B cell (primary cell): ENCODE data around the gene PGR. TPM values are rescaled to one million over a fixed set of nuclear protein-coding genes. Genes with fewer than 3 reads are reported as not detected.

Experiments used
- ATAC-seq: fragments of 200-7000 bp; cut with Tn5 transposase; one replicate; pipeline ENCODE4 v1.10.0; 2021; ENCODE audit warnings: low read depth, mild to moderate bottlenecking, moderate number of reproducible peaks, moderate library complexity
- CTCF ChIA-PET: fragments of 350-600 bp; sonication (Branson Sonifier 250); formaldehyde crosslinking; loops from one replicate; lab custom pipeline; 2021; ENCODE audit warnings: antibody characterized with exemption, inconsistent platforms; lab: Charles Lee
- POLR2A ChIA-PET: fragments of 350-600 bp; sonication (Branson Sonifier 250); formaldehyde crosslinking; loops from one replicate; lab custom pipeline; 2021; ENCODE audit warnings: antibody characterized with exemption; lab: Charles Lee
- DNase-seq: peaks from one replicate; pipeline ENCODE4 v3.0.0; 2013
- H2AFZ ChIP-seq: 2 replicates; pipeline ENCODE4 v1.6.1; 2012; ENCODE audit warnings: mild to moderate bottlenecking, low read depth, low read length; ENCODE audit not compliant: insufficient read depth, poor library complexity, severe bottlenecking
- H3K27ac ChIP-seq, 2 donors: 1 replicate in 1 of 2; 2 replicates in 1 of 2; pipeline ENCODE4 v1.5.1; 2012 to 2013; ENCODE audit warnings: low read length in 2 of 2, mild to moderate bottlenecking in 2 of 2, moderate library complexity in 1 of 2
- H3K27me3 ChIP-seq, 4 experiments: fragments of 200-600 bp in 1 of 4; sonication (generic) in 1 of 4; replicated peaks in 1 of 4; 1 replicate in 2 of 4; 2 replicates in 2 of 4; pipeline versions ENCODE4 v1.6.1 to v1.7.0; 2013 to 2016; ENCODE audit warnings: low read length in 3 of 4, mild to moderate bottlenecking in 2 of 4, mixed read lengths in 1 of 4, moderate library complexity in 1 of 4; ENCODE audit not compliant: insufficient read depth in 4 of 4, control insufficient read depth in 3 of 4; ENCODE audit errors: control extremely low read depth in 1 of 4
- H3K36me3 ChIP-seq, 2 experiments: replicated peaks in 1 of 2; 1 replicate in 1 of 2; 2 replicates in 1 of 2; pipeline versions ENCODE4 v1.6.1 to v1.7.1; 2013; ENCODE audit warnings: low read length in 1 of 2; ENCODE audit not compliant: insufficient read depth in 2 of 2, control insufficient read depth in 1 of 2; ENCODE audit errors: control extremely low read depth in 1 of 2, extremely low read depth in 1 of 2
- H3K4me1 ChIP-seq, 2 donors: fragments of 200-600 bp in 1 of 2; sonication (generic) in 1 of 2; 1 replicate in 1 of 2; 2 replicates in 1 of 2; pipeline versions ENCODE4 v1.5.1 to v1.6.1; 2013 to 2017; ENCODE audit warnings: low read length in 2 of 2; ENCODE audit not compliant: control insufficient read depth in 2 of 2, insufficient read depth in 2 of 2
- H3K4me2 ChIP-seq: replicated peaks from 2 replicates; pipeline ENCODE3; 2012; ENCODE audit warnings: mild to moderate bottlenecking, low read depth, low read length; ENCODE audit not compliant: poor library complexity, severe bottlenecking
- H3K4me3 ChIP-seq, 5 experiments: fragments of 200-600 bp in 1 of 5; sonication (generic) in 1 of 5; 1 replicate in 3 of 5; 2 replicates in 2 of 5; pipeline versions ENCODE4 v1.5.1 to v1.7.0; 2011 to 2016; ENCODE audit warnings: low read length in 4 of 5, mild to moderate bottlenecking in 4 of 5, low read depth in 2 of 5, control low read depth in 1 of 5, moderate library complexity in 1 of 5; ENCODE audit not compliant: insufficient read depth in 1 of 5; ENCODE audit errors: control extremely low read depth in 1 of 5, extremely low read depth in 1 of 5
- H3K79me2 ChIP-seq: fragments of 200-600 bp; sonication (generic); one replicate; pipeline ENCODE4 v1.6.0; 2016; ENCODE audit warnings: low read length; ENCODE audit not compliant: control insufficient read depth, insufficient read depth
- H3K9ac ChIP-seq: fragments of 200-600 bp; sonication (generic); 2 replicates; pipeline ENCODE4 v1.6.1; 2017; ENCODE audit warnings: mild to moderate bottlenecking, low read length, moderate library complexity
- H3K9me3 ChIP-seq, 3 donors: one replicate each; pipeline versions ENCODE4 v1.6.1 to v1.7.1; 2013; ENCODE audit warnings: low read length in 2 of 3; ENCODE audit not compliant: control insufficient read depth in 2 of 3, insufficient read depth in 1 of 3; ENCODE audit errors: control extremely low read depth in 1 of 3
- H4K20me1 ChIP-seq: 2 replicates; pipeline ENCODE4 v1.6.0; 2012; ENCODE audit warnings: mild to moderate bottlenecking, low read length; ENCODE audit not compliant: insufficient read depth, control insufficient read depth, poor library complexity, severe bottlenecking
- H3K27ac Mint-ChIP-seq: one replicate; pipeline ENCODE4 v1.8.0; 2021; ENCODE audit warnings: mixed read lengths
- H3K27me3 Mint-ChIP-seq: one replicate; pipeline ENCODE4 v1.8.0; 2021; ENCODE audit warnings: mixed read lengths
- H3K4me1 Mint-ChIP-seq: one replicate; pipeline ENCODE4 v1.8.0; 2021; ENCODE audit warnings: mixed read lengths
- H3K4me3 Mint-ChIP-seq: one replicate; pipeline ENCODE4 v1.8.0; 2021; ENCODE audit warnings: mixed read lengths
- H3K9me3 Mint-ChIP-seq: one replicate; pipeline ENCODE4 v1.8.0; 2022; ENCODE audit warnings: mixed read lengths; ENCODE audit not compliant: insufficient read depth
- EZH2 ChIP-seq: IDR thresholded peaks from 2 replicates; pipeline ENCODE4 v1.6.1; 2012; ENCODE audit warnings: borderline replicate concordance, low read depth, mild to moderate bottlenecking, moderate library complexity, low read length; ENCODE audit not compliant: insufficient read depth, poor library complexity, severe bottlenecking
- WGBS: methylation state at CpG from one replicate; pipeline ENCODE4 v1.1.5; 2013; ENCODE audit warnings: missing lambda C conversion rate; ENCODE audit not compliant: insufficient coverage; 5-methylcytosine and 5-hydroxymethylcytosine counted together
- intact Hi-C: fragments of 100-400 bp; cut with micrococcal nuclease; formaldehyde crosslinking; loops from one replicate; pipeline ENCODE4 v1.10.0; 2022
- polyA plus RNA-seq: library from polyadenylated mRNA; depleted of rRNA; stranded (reverse); fragments of >200 nt; gene quantifications from 2 replicates; pipeline ENCODE4 v1.2.3, GENCODE V29; 2012
- total RNA-seq, 2 donors: library from RNA; stranded (reverse); fragments of 120-200 nt in 1 of 2; gene quantifications; 1 replicate in 1 of 2; 2 replicates in 1 of 2; pipeline versions ENCODE4 v1.2.3 to v1.2.4, GENCODE V29; 2013 to 2022
- TF ChIP-seq, protein P1 (sequence below): fragments of 200-600 bp; IDR thresholded peaks from one replicate; pipeline ENCODE4 v1.8.0; 2022; ENCODE audit warnings: antibody characterized with exemption, mild to moderate bottlenecking

Gene PGR
- total and polyA plus RNA-seq, 2 donors (not counting 1 experiment from before 2014, with no cell fraction given), result not detected

DNA sequence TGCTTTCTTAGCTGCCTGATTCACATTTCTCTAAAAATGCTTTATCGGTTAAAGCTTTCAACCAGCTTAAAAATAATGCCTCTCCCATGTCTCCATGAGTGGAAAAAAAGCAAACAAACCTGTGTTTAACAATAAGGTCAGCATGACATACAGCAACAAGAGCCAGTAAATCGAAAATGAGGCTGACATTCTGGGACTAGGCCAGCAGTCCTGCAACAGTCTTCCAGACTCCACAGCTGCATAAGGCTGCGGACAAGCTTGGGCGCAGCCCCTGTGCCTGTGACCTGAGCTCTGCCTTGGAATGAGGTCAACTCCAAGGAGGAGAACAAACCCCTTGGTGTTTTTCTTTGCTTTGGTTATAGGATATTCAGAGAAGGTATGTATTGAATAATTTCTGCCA lies 95.5 kb downstream of the PGR start:
- H3K79me2 ChIP-seq, result no peaks in the 10 kb centered on the region
- no peak overlapping the region for H3K4me3 ChIP-seq
- intact Hi-C loops, result no loop called here
- ATAC-seq, result no peak
- H3K4me1 Mint-ChIP-seq, result peaks cover 5% of the 10 kb centered on the region
- H3K4me2 ChIP-seq, result no peak overlapping the region
- no peaks in the 10 kb centered on the region for H3K9me3 ChIP-seq
- H3K4me1 ChIP-seq, result peaks cover 8% of the 10 kb centered on the region in 2 donors
- no peaks in the 10 kb centered on the region for H4K20me1 ChIP-seq
- WGBS, result 83% methylated on average over 1 of the region's 4 CpGs
- H3K36me3 ChIP-seq, result no peaks in the 10 kb centered on the region
- no peak for DNase-seq
- H3K27me3 Mint-ChIP-seq, result no peaks in the 10 kb centered on the region
- no peak overlapping the region for H3K27ac ChIP-seq
- H3K9ac ChIP-seq, result no peak overlapping the region
- no peak overlapping the region for H3K4me3 Mint-ChIP-seq
- no peak overlapping the region for H3K27ac Mint-ChIP-seq
- ChIA-PET POLR2A (no interaction called here), CTCF (no interaction called here)
- no peak overlapping the region for H2AFZ ChIP-seq
- no peaks in the 10 kb centered on the region for H3K9me3 Mint-ChIP-seq
- H3K27me3 ChIP-seq, result no peaks in the 10 kb centered on the region
- no peak for TF ChIP-seq EZH2
- TF ChIP-seq, protein P1, sequence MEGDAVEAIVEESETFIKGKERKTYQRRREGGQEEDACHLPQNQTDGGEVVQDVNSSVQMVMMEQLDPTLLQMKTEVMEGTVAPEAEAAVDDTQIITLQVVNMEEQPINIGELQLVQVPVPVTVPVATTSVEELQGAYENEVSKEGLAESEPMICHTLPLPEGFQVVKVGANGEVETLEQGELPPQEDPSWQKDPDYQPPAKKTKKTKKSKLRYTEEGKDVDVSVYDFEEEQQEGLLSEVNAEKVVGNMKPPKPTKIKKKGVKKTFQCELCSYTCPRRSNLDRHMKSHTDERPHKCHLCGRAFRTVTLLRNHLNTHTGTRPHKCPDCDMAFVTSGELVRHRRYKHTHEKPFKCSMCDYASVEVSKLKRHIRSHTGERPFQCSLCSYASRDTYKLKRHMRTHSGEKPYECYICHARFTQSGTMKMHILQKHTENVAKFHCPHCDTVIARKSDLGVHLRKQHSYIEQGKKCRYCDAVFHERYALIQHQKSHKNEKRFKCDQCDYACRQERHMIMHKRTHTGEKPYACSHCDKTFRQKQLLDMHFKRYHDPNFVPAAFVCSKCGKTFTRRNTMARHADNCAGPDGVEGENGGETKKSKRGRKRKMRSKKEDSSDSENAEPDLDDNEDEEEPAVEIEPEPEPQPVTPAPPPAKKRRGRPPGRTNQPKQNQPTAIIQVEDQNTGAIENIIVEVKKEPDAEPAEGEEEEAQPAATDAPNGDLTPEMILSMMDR, result no peak

DNA sequence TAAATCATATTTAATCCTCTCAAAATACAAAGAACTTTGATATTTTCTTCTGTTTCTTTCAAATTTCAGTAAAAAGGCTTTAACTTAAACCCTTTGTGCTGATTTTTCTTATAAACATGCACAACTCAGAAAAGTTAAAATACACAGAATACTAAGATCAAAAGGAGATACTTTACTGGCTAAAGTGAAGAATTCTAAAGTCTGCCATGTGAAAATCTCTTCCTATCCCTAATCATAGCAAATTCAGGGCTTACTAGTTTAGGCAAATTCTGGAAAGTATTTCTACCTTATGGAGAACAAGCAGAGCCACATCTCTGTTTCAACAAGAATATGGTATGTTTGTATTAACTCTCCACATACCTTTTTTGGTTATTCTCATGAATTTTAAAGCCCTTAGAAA lies 96.6 kb downstream of the PGR start:
- Mint-ChIP-seq H3K4me1 (peaks cover 5% of the 10 kb centered on the region), H3K4me3 (no peak overlapping the region), H3K27ac (no peak overlapping the region), H3K27me3 (no peaks in the 10 kb centered on the region), H3K9me3 (no peaks in the 10 kb centered on the region)
- H3K9ac ChIP-seq, result no peak overlapping the region
- ChIA-PET POLR2A (no interaction called here), CTCF (no interaction called here)
- H3K9me3 ChIP-seq, result no peaks in the 10 kb centered on the region
- TF ChIP-seq EZH2, result no peak
- TF ChIP-seq, protein P1, result no peak
- DNase-seq (no peak), ATAC-seq (no peak)
- H3K27ac ChIP-seq, result no peak overlapping the region
- intact Hi-C loops, result no loop called here
- H4K20me1 ChIP-seq, result no peaks in the 10 kb centered on the region
- H3K4me2 ChIP-seq, result no peak overlapping the region
- H3K79me2 ChIP-seq, result no peaks in the 10 kb centered on the region
- H3K4me3 ChIP-seq, result no peak overlapping the region
- H2AFZ ChIP-seq, result no peak overlapping the region
- peaks cover 8% of the 10 kb centered on the region in 2 donors for H3K4me1 ChIP-seq
- no peaks in the 10 kb centered on the region for H3K36me3 ChIP-seq
- H3K27me3 ChIP-seq, result no peaks in the 10 kb centered on the region
